Stimulated activated CD8-positive, alpha-beta memory T cell treated with anti-CD3 and anti-CD28 coated beads, Interleukin-15, amount 100 ng/mL, for 4 hours (primary cell): ENCODE results near the gene MTG1.
A peak's percentile ranks its signal among the peaks of the same experiment; 100 is the strongest.
"Not testable (repeated sequence)": the region's sequence is repeated elsewhere in the genome, so short reads cannot be mapped to it uniquely, and the experiment has no call there.

Experiments used
- DNase-seq, 2 donors: peaks; one replicate each; pipeline ENCODE4 v3.0.0-alpha.2; 2020; ENCODE audit warnings: low read depth in 2 of 2

The MTG1 gene

DNA sequence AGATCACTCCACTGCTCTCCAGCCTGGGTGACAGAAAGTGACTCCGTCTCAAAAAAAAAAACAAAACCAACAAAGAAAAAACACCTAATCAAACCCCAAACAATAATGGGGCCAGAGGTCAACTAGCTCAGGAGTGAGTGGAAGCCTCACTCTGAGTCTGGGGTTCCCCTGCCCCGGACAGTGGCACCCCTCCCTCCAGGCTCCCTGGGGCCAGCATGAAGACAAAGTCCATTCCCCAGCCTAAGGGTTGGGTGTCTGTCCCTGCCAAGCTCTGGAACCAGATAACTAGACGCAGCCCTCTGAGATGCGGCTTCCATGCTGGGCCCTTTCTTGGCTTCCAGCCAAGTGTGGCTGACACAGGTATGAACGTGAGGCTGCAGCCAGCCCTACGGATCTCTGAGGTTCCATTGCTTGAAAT is 34.4 kb upstream of the MTG1 start:
- DNase-seq = no peak

DNA sequence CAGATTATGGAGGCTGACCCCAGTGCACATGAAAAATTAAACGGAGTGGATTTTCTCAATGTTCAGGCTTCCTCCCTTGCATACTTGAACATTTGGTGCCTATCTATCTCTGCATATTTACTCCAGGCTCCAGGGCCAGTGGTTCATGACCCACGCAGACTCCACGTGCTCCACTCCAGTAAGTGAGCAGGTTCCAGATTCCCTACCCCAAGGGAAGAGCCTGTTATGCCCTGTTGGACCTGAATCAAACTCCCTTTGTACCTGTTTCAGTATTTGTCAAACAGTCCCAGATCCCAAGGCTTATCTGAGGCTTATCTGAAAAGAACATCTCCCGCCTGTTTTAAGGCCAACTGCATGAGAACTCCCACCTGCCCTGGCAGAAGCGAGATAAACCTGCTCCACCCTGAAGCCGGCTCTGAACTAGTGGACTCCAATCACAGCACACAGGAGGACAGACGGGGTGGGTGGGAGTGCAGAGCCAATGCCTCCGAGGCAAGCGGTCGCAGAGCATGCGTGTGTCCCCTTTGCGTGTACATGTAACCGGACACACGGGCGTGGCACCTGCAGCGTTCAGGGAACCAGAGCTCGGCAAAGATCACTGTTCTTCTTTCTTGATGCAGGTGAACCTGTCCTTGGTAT is 33.9 kb upstream of the MTG1 start:
- no peak for DNase-seq

DNA sequence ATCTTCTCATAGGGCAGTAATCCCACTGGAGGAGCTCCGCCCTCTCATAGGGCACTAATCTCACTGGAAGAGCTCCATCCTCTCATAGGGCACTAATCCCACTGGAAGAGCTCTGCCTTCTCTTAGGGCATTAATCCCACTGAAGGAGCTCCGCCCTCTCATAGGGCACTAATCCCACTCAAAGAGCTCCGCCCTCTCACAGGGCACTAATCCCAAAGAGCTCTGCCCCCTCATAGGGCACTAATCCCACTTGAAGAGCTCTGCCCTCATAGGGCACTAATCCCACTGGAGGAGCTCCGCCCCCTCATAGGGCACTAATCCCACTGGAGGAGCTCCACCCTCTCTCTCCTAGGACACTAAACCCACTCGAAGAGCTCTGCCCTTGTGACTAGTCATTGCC is 32.7 kb upstream of the MTG1 start:
- DNase-seq = no peak

GRCh38 chr10:133361773-133362441 is 32.0 kb upstream of the MTG1 start:
- DNase-seq = no peak

DNA sequence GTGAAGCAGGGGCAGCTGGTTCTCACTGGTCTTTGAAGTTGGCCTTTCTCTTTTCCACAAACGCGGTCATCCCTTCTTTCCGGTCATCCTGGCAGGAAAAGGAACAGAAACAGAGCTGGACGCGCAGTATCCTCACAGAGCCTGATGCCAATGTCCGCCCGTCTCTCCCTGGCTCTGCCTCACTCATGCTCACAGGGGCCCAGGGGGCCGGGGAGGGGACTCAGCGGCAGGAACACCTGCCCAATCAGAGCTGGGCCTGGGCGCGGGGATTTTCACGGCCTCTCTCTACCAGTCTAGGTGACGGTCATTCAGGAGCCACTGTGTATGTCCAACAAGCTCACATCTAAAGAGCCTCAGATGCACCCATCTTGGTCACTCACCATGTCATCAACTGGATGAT is 31.1 kb upstream of the MTG1 start:
- no peak for DNase-seq

DNA sequence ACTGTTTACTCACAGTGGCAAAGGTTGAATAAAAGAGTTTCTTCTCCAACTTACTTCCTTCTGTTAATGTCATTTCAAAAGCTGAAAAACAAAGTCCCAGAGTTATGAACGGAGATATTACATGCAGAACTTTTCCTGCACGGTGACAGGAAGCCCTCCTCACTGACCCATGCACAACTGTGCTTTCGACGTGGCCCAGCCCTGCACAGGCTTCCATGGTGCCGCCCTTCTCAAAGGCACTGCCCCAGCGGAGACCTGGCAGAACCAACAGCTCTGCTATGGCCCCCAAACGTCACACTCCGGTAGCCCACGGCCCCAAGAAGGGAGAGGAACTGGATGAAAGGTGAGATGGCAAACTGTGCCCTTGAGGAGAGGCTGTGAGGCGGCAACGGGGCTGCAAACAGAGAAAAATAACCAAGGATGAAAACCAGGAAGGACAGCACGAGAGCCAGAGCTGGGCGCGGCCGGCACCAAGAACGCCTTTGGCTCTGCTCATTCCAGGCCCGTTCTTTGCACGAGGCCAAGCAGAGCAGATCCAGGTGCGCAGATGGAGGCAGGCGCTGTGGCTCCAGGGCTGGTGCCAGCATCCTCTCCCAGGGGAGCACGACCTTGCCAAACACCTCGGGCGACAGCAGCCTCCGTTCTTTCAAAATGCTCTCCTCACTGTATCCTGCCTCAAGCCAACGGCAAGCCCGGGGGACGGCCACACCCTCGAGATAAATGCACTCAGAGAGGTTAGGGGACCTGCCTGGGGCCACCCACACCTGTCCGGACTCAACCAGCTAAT is 29.1 kb upstream of the MTG1 start:
- DNase-seq = no peak

- DNase-seq = no peak
Observed at GRCh38 chr10:133365461-133366129, 28.4 kb upstream of the MTG1 start.

DNA sequence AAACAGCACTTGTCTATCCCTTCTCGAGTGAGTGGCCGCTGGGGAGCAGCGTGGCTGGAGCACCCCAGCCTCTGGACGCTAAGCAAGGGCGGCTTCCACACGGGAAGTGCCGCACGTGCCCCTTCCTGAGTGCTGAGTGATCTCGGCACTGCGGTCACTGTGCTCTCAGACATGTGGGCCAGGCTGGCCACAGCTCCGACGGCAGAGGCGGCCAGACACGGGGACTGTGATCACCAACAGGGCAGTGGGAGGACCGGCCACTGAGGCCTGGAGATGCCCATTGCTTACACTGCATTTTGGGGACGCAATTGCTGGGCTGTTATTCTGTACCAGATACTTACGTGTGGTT is 27.9 kb upstream of the MTG1 start:
- DNase-seq = no peak

- no peak for DNase-seq
Observed at GRCh38 chr10:133366751-133367150, 27.2 kb upstream of the MTG1 start.

DNA sequence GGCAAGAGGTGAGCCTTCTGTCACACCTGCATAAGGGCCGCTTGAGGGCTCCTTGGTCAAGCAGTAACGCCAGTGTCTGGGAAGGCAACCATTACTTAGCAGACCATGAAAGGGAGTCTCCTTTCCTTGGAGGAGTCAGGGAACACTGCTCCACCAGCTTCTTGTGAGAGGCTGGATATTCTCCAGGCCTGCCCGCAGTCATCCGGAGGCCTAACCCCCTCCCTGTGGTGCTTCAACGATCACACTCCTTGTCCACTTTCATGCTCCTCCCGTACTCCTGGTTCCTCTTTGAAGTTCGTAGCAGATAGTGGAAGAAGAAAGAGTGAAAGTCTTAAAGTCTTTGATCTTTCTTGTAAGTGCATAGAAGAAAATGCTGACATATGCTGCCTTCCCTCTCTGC is 26.5 kb upstream of the MTG1 start:
- DNase-seq = not testable (repeated sequence)

- DNase-seq = no peak
Observed at GRCh38 chr10:133368153-133368552, 25.8 kb upstream of the MTG1 start.

GRCh38 chr10:133370030-133370786 is 23.7 kb upstream of the MTG1 start:
- no peak for DNase-seq

GRCh38 chr10:133372507-133372906 is 21.4 kb upstream of the MTG1 start:
- DNase-seq = no peak

- DNase-seq = peak; percentile 81 to 90
Observed at GRCh38 chr10:133373174-133374090, 20.5 kb upstream of the MTG1 start, which contains the start of gene ECHS1. Gene ECHS1, minus strand, starts transcription at chr10:133373354. Its CDS starts 21 bp downstream, at chr10:133373333.

DNA sequence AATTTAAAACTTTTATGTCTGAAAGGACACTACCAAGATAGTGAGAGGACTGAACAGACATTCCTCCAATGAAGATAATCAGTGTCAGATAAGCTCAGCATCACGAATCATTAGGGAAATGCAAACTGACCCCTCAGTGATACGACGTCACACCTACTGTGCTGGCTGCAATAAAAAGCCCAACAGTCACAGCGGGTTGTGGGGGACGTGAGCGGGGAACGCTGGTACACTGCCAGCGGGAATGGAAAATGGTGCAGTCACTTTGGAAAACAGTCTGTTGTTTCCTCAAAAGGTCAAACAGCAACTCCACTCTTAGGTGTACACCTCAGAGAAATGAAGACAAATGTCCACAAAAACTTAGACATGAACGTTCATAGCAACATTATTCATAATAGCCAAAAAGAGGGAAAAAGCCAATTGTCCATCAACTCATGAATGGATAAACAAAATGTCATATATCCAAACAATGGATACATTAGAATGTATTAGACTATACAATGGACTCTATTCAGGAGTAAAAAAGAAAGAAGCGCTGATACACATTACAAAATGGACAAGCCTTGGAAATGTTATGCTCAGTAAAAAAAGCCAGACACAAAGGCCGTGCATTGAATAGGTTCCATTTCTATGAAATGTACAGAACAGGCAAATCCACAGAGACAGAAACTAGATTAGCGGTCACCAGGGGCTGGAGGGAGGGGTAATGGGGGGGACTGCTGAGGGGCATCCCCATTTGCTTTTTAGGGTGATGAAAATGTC is 18.4 kb upstream of the MTG1 start:
- no peak for DNase-seq

DNA sequence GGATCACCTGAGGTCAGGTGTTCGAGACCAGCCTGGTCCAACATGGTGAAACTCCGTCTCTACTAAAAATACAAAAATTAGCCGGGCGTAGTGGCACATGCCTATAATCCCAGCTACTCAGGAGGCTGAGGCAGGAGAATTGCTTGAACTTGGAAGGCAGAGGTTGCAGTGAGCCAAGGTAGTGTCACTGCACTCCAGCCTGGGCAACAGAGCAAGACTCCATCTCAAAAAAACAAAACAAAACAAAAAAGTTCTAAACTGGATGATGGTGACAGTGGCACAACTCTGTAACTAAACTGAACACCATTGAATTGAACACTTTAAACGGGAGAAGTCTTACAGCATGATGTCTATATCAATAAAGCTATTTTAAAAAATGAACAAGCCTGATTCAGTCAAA is 17.8 kb upstream of the MTG1 start:
- not testable (repeated sequence) for DNase-seq

GRCh38 chr10:133377025-133377817 is 16.7 kb upstream of the MTG1 start:
- no peak for DNase-seq

GRCh38 chr10:133377818-133378250 is 16.1 kb upstream of the MTG1 start:
- DNase-seq = no peak
